ENCODE measurements around the gene RMRP.

DNA sequence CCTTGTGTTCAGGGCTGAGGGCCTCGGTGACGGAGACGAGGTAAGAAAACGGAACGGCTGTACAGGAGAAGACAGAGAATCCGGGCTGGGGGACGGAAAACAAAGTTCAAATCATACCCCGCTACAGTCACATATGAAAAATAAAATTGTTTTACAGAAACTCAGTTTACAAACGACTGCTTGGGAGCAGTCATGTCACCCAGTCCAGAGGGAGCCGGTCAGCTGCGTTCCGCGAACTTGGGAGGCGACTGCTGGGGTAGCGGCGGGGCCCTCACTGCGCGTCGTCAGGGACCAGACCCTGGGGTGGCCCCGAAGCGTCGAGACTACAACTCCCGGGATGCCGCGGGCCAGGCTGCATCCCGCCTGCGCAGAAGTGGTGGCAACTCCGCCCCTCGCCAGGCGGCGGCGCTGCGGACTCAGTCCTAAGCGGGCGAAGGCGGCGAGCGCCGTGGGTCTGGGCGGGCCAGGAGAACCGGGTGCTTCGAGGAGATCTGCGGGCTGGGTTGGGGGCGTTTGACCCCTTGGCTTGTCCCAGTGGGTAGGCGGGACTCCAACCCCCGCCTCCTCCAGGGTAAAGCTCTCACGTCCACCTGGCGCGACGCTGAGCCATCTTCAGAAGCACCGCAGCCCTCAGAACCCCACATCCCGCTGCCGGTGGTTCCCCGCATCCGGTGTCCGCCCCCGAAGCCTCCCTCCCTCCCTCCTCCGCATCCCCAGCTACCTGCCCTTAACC, 11.1 kb downstream of the RMRP start:
- TF ChIP-seq, protein P1, sequence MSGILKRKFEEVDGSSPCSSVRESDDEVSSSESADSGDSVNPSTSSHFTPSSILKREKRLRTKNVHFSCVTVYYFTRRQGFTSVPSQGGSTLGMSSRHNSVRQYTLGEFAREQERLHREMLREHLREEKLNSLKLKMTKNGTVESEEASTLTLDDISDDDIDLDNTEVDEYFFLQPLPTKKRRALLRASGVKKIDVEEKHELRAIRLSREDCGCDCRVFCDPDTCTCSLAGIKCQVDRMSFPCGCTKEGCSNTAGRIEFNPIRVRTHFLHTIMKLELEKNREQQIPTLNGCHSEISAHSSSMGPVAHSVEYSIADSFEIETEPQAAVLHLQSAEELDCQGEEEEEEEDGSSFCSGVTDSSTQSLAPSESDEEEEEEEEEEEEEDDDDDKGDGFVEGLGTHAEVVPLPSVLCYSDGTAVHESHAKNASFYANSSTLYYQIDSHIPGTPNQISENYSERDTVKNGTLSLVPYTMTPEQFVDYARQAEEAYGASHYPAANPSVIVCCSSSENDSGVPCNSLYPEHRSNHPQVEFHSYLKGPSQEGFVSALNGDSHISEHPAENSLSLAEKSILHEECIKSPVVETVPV (CRISPR knock-in tag; IDR thresholded peaks at IDR 0.05) = no peak
- no peak for TF ChIP-seq GLIS3 (CRISPR knock-in tag; IDR thresholded peaks at IDR 0.05)
- TF ChIP-seq, protein P2, sequence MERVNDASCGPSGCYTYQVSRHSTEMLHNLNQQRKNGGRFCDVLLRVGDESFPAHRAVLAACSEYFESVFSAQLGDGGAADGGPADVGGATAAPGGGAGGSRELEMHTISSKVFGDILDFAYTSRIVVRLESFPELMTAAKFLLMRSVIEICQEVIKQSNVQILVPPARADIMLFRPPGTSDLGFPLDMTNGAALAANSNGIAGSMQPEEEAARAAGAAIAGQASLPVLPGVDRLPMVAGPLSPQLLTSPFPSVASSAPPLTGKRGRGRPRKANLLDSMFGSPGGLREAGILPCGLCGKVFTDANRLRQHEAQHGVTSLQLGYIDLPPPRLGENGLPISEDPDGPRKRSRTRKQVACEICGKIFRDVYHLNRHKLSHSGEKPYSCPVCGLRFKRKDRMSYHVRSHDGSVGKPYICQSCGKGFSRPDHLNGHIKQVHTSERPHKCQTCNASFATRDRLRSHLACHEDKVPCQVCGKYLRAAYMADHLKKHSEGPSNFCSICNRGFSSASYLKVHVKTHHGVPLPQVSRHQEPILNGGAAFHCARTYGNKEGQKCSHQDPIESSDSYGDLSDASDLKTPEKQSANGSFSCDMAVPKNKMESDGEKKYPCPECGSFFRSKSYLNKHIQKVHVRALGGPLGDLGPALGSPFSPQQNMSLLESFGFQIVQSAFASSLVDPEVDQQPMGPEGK (CRISPR knock-in tag; IDR thresholded peaks at IDR 0.05; ENCODE audit: borderline replicate concordance) = no peak
- no peak for TF ChIP-seq SNAI2 (CRISPR knock-in tag; IDR thresholded peaks at IDR 0.05)
- no peak for TF ChIP-seq RARB (CRISPR knock-in tag; IDR thresholded peaks at IDR 0.05)
- TF ChIP-seq OSR1 (CRISPR knock-in tag; IDR thresholded peaks at IDR 0.05) = no peak
- no peak for TF ChIP-seq ZFP30 (CRISPR knock-in tag; IDR thresholded peaks at IDR 0.05)
